AG04449 (cell line): ENCODE measurements around the gene SEMG1.

Source experiments
- CTCF ChIA-PET: fragments of 350-600 bp; formaldehyde crosslinking; extraction: SDS; loops from one replicate; lab custom pipeline; 2021; ENCODE audit warnings: antibody characterized with exemption; lab: Yijun Ruan, JAX
- POLR2A ChIA-PET: fragments of 400-600, 350-600 bp; formaldehyde crosslinking; extraction: SDS; loops from one replicate; lab custom pipeline; 2020; ENCODE audit warnings: antibody characterized with exemption, inconsistent platforms; lab: Yijun Ruan, JAX
- DNase-seq: peaks from one replicate; pipeline ENCODE4 v3.0.0-alpha.2; 2010; ENCODE audit warnings: low read depth, low spot score
- H3K4me3 ChIP-seq: 2 replicates; pipeline ENCODE4 v1.5.1; 2011; ENCODE audit warnings: low read depth, mild to moderate bottlenecking, control low read depth, low read length
- TF ChIP-seq, protein P1 (sequence below): IDR thresholded peaks from one replicate; pipeline ENCODE4 v1.5.1; 2011; ENCODE audit warnings: mild to moderate bottlenecking, moderate library complexity, low read length, control low read depth, inconsistent platforms; ENCODE audit not compliant: insufficient read depth; ENCODE audit errors: missing control alignments

SEMG1 gene

DNA sequence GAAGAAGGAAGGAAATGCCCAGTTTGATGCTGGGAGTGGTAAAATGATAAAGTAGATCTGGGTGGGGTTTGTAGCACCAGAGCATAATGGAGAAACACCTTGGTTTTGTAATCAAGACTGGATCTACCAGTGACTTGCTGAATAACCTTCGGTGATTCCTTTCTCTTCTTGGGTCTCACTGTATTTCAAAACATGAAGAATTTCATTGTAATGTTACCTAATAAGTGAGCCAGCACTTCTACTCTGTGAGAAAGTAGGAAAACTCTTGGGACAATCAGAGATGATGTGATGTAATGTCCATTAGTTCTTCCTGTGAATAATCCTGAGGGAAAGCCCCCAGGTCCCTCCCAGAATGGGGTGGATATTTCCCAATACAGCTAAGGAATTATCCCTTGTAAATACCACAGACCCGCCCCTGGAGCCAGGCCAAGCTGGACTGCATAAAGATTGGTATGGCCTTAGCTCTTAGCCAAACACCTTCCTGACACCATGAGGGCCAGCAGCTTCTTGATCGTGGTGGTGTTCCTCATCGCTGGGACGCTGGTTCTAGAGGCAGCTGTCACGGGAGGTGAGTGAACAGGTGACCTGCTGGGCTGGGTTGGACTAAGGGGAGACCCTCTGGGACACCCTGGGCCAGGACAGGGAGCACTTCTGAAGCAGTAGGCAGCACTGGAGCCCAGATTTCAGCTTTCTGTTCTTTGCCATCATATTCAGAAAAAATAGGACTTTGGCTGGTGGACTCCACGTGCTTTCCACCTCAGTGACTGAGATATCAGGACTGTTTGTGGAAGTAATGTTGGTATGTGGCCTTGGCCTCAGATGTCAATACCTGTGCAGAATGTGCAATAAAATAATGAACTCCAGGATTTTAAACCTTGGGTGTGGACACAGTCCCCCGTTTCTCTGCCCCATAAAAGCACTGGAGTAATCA, 32.1 kb upstream of the SEMG1 start, which contains the start of gene PI3:
PI3 (plus strand) TSS at position 469 of the 931 bp plus-strand sequence; CDS start at position 490, 21 bp downstream.
- H3K4me3 ChIP-seq = no peak within 1 kb of the TSS
- POLR2A ChIA-PET = no interaction called here
- DNase-seq = no peak
- CTCF ChIA-PET = no interaction called here
- TF ChIP-seq, protein P1, sequence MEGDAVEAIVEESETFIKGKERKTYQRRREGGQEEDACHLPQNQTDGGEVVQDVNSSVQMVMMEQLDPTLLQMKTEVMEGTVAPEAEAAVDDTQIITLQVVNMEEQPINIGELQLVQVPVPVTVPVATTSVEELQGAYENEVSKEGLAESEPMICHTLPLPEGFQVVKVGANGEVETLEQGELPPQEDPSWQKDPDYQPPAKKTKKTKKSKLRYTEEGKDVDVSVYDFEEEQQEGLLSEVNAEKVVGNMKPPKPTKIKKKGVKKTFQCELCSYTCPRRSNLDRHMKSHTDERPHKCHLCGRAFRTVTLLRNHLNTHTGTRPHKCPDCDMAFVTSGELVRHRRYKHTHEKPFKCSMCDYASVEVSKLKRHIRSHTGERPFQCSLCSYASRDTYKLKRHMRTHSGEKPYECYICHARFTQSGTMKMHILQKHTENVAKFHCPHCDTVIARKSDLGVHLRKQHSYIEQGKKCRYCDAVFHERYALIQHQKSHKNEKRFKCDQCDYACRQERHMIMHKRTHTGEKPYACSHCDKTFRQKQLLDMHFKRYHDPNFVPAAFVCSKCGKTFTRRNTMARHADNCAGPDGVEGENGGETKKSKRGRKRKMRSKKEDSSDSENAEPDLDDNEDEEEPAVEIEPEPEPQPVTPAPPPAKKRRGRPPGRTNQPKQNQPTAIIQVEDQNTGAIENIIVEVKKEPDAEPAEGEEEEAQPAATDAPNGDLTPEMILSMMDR = no peak

DNA sequence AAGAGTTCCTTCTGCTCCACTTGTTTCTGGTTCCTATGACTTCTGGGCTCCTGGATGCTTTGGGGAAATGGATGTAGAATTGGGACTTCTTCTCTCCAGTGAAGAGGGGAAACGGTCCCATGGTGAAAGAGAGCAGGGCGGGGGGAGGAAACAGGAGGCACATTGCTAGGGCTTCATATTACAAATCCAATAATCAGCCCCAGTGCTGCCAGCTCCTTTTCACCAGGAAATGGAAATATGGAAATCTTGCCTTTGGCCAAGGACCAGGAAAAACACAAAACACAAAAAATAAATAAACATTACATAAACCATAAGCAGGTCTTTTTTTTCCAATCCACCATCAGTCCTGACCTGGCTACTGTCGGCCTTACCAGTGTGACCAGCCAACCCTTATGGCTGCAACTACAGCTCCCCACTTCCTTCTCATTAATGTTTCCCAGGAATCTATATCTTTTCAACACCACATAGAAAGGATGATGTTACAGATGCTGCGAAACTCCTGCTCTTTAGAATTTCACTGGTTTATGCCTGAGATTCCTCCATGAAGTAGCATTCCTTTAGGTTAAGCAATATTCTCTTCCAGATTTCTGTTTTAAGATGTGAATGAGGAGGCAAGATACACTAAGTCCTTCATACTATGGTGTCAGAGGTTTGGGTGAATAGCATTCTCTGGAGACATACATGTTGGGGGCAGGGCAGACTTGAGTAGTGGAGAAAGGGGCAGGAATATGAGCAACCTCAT, 30.1 kb upstream of the SEMG1 start:
- POLR2A ChIA-PET = no interaction called here
- TF ChIP-seq, protein P1 = no peak
- no peak for DNase-seq
- CTCF ChIA-PET = no interaction called here
- no peak overlapping the region for H3K4me3 ChIP-seq

DNA sequence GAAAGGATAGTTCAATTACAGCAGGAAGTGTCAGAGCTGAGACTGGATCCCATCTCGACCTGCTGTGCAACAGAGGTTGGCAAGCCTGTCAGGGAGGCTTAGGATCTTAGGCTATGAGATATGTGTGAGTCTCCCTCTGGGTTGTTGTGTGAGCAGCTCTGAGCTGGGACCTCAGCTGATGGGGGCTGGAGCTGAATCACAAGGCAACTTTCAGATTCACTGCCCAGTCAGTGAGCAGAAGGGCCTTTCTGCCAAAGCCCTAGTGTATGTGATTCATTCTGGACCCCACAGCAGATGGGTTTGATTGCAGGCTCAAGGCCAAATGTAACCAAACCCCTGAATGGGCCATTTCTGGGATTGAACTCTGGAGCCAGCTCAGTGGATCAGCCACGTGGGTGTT, 27.7 kb upstream of the SEMG1 start:
- no peak overlapping the region for H3K4me3 ChIP-seq
- DNase-seq = no peak
- CTCF ChIA-PET = no interaction called here
- POLR2A ChIA-PET = no interaction called here
- TF ChIP-seq, protein P1 = no peak

DNA sequence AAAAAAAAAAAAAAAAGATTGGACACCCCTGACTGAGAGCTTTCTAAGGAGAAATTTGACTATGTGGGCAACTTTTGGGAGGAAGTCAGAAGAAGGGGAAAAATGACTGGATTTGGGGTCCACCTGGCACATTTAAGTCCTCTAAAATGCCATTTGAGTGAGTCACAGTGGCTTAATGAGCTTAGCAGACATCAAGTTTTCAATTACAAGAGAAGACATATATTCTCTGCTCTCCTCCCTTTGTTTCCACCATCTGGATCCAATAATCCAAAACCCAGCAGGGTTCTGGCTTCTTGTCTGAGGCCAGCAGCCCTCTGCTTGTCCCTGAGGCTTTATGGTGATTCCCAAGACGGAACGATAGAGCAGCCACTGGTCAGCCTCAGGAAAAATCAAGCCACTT, 25.2 kb upstream of the SEMG1 start:
- no peak for DNase-seq
- ChIA-PET CTCF (interaction anchor here (0.6 to 1.5 kb wide), 2 partner anchors 16 to 171 kb away, joined by 3 read pairs; no protein-coding TSS in a partner anchor), POLR2A (no interaction called here)
- TF ChIP-seq, protein P1 = no peak
- H3K4me3 ChIP-seq = no peak overlapping the region

DNA sequence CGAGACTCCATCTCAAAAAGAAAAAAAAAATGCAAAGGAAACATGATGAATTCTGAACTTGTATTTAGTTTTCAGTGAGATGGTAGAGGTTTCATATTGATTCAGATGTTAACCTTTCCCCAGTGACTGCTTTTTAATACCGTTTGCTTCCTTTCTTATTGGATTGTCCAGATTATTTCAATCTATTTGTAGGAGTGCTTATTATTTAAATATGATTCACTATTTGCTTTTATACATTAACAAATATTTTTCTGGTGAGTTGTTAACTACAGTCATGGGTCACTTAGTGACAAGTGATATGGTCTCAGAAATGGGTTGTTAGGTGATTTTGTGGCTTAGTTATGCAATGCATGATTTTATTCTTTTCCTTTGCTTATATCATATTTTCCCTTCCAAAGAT, 23.7 kb upstream of the SEMG1 start:
- CTCF ChIA-PET = no interaction called here
- POLR2A ChIA-PET = no interaction called here
- H3K4me3 ChIP-seq = no peak overlapping the region
- DNase-seq = no peak
- TF ChIP-seq, protein P1 = no peak

DNA sequence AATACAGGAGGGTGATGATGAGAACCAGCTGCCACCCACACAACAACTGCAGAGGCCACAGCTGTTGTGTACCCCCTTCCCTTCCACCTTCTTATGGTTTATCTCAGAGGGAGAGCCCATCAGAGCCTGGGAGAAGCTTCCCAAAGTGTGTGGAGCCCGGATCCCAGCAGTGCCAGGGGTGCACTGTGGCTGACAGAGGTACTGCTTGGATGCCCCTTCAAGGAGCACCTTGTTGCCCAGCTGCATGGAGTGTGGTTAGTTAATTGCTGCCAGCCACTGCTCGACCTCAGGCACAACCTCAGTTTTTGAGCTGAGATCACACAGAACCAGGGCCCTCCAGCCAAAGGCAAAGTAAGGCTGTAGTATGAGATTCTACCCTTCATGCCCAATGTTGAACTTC, 19.1 kb upstream of the SEMG1 start:
- CTCF ChIA-PET = no interaction called here
- POLR2A ChIA-PET = no interaction called here
- DNase-seq = no peak
- no peak overlapping the region for H3K4me3 ChIP-seq
- TF ChIP-seq, protein P1 = no peak
